Gastrocnemius medialis (tissue), 4 donors: ENCODE results near the gene TANGO6. TPM values are rescaled to one million over a fixed set of nuclear protein-coding genes. Genes with fewer than 3 reads are reported as not detected.

ENCODE experiments used
- ATAC-seq, 2 donors: fragments of 150-250 bp; one replicate each; pipeline ENCODE4 v1.9.1; 2016
- DNase-seq, 2 donors: peaks; one replicate each; pipeline ENCODE4 v3.0.0-alpha.2; 2019
- H3K27ac ChIP-seq, 4 donors: fragments of 200-600 bp; sonication (generic); 1 replicate in 1 of 4; 2 replicates in 3 of 4; pipeline ENCODE4 v1.5.1; 2016 to 2018; ENCODE audit warnings: mild to moderate bottlenecking in 2 of 4, moderate library complexity in 1 of 4
- H3K27me3 ChIP-seq, 3 donors: fragments of 200-600 bp; sonication (generic) in 2 of 3; 1 replicate in 1 of 3; 2 replicates in 2 of 3; pipeline versions ENCODE4 v1.5.1 to v1.6.0; 2016 to 2019; ENCODE audit warnings: mild to moderate bottlenecking in 1 of 3, moderate library complexity in 1 of 3
- H3K36me3 ChIP-seq, 2 donors: fragments of 200-600 bp; sonication (generic) in 1 of 2; one replicate each; pipeline ENCODE4 v1.5.1; 2017 to 2018
- H3K4me1 ChIP-seq, 2 donors: fragments of 200-600 bp; sonication (generic) in 1 of 2; one replicate each; pipeline ENCODE4 v1.5.1; 2016 to 2017; ENCODE audit warnings: mild to moderate bottlenecking in 2 of 2
- H3K4me3 ChIP-seq, 4 donors: fragments of 200-600 bp; sonication (generic) in 3 of 4; 1 replicate in 1 of 4; 2 replicates in 3 of 4; pipeline ENCODE4 v1.5.1; 2016 to 2019; ENCODE audit warnings: mild to moderate bottlenecking in 2 of 4
- H3K9me3 ChIP-seq, 3 donors: fragments of 200-600 bp; sonication (generic) in 2 of 3; 1 replicate in 1 of 3; 2 replicates in 2 of 3; pipeline ENCODE4 v1.5.1; 2016 to 2019
- POLR2A ChIP-seq, 2 donors: fragments of 450-650 bp; IDR thresholded peaks; one replicate each; pipeline ENCODE4 v1.6.1; 2017; ENCODE audit warnings: antibody characterized with exemption in 2 of 2, mild to moderate bottlenecking in 2 of 2, moderate library complexity in 2 of 2
- in situ Hi-C, 4 donors: fragments of 200-750 bp; cut with MboI; loops; one replicate each; pipeline versions ENCODE4 v1.15.0 to v1.8.0; 2017; ENCODE audit warnings: low sequenced_read_pairs in 4 of 4
- intact Hi-C: fragments of 100-400 bp; cut with DNase I; formaldehyde crosslinking; loops from one replicate; pipeline ENCODE4 v1.15.1; 2023; ENCODE audit warnings: low total_unique reads
- total RNA-seq, 4 donors: library from RNA; depleted of rRNA; stranded (reverse); fragments of >200 nt; gene quantifications; one replicate each; pipeline versions ENCODE4 v1.1.0 to v1.2.3, GENCODE V29; 2016
- TF ChIP-seq, protein P1 (sequence below), 5 experiments: fragments of 450-650 bp in 3 of 5; fragments of 200-600 bp in 2 of 5; sonication (generic) in 2 of 5; IDR thresholded peaks in 4 of 5; conservative IDR thresholded peaks in 1 of 5; 1 replicate in 4 of 5; 2 replicates in 1 of 5; pipeline ENCODE4 v1.5.1; 2016 to 2019; ENCODE audit warnings: antibody characterized with exemption in 5 of 5, mild to moderate bottlenecking in 3 of 5, moderate library complexity in 3 of 5

Gene TANGO6
- total RNA-seq, 4 donors from 2014 or later = 13.6 to 20.0 (median 17.8) TPM

DNA sequence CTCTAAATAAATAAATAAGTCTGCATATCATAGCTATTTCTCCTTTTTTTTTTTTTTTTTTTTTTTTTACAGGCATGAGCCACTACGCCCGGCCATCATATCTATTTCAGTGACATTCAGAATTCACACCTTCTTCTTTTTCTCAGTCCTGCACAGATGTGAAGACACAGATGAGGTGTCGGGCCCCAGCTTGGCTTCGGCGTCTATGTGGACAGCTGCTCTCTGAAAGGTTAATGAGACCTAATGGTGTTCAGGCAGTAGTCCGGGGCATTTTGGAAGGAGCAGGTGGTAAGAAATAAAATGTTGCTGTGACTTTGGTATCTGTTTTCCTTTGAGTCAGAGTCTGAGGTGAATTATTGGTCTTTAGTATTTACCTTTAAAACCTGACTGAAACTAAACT, 23.6 kb downstream of the TANGO6 start:
- no peaks in the 10 kb centered on the region for H3K9me3 ChIP-seq
- DNase-seq (no peak), ATAC-seq (no peak)
- in situ Hi-C loops = no loop called here
- H3K36me3 ChIP-seq = peaks cover 0 to 39% of the 10 kb centered on the region in 2 donors
- H3K27ac ChIP-seq = no peak overlapping the region
- H3K4me1 ChIP-seq = no peaks in the 10 kb centered on the region
- no peak overlapping the region for H3K4me3 ChIP-seq
- intact Hi-C loops = no loop called here
- TF ChIP-seq POLR2A (IDR thresholded peaks at IDR 0.05) = no peak
- TF ChIP-seq, protein P1, sequence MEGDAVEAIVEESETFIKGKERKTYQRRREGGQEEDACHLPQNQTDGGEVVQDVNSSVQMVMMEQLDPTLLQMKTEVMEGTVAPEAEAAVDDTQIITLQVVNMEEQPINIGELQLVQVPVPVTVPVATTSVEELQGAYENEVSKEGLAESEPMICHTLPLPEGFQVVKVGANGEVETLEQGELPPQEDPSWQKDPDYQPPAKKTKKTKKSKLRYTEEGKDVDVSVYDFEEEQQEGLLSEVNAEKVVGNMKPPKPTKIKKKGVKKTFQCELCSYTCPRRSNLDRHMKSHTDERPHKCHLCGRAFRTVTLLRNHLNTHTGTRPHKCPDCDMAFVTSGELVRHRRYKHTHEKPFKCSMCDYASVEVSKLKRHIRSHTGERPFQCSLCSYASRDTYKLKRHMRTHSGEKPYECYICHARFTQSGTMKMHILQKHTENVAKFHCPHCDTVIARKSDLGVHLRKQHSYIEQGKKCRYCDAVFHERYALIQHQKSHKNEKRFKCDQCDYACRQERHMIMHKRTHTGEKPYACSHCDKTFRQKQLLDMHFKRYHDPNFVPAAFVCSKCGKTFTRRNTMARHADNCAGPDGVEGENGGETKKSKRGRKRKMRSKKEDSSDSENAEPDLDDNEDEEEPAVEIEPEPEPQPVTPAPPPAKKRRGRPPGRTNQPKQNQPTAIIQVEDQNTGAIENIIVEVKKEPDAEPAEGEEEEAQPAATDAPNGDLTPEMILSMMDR (IDR thresholded peaks at IDR 0.05 in 4 of 5, conservative IDR thresholded peaks at IDR 0.05 in 1 of 5) = no peak
- no peaks in the 10 kb centered on the region for H3K27me3 ChIP-seq

DNA sequence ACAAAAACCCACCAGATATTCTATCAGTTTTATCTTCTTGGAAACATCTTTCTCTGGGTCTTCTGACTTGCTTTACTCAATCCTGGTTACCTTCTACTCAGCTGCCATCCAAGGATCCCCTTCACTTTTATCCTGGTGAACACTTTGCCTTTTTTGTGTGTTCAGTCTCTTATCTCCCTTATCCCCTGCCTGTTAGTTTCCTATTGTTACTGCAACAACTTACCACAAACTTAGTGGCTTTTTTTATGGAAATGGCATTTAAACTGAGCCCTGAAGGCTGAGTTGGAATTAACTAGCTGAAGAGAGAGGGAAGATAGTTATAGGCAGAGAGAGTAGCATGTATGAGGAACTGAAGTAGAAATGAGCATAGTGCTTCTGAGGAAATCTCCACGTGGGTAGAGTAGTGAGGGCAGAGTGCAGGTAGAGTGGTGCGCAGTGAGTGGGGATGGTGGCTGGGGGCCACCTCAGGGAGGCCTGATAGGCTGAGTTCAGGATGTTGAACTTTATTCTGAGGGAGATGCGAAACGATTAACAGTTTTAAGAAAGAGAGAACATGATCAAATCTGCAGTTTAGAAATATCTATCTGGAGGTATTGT, 26.3 kb downstream of the TANGO6 start:
- Histone ChIP-seq H3K27ac (no peak overlapping the region), H3K9me3 (no peaks in the 10 kb centered on the region), H3K4me1 (no peaks in the 10 kb centered on the region), H3K36me3 (peaks cover 0 to 32% of the 10 kb centered on the region in 2 donors), H3K27me3 (no peaks in the 10 kb centered on the region), H3K4me3 (no peak overlapping the region)
- in situ Hi-C loops (no loop called here), intact Hi-C loops (no loop called here)
- ATAC-seq = no peak
- TF ChIP-seq POLR2A (IDR thresholded peaks at IDR 0.05) = no peak
- TF ChIP-seq, protein P1 (IDR thresholded peaks at IDR 0.05 in 4 of 5, conservative IDR thresholded peaks at IDR 0.05 in 1 of 5) = no peak
- no peak for DNase-seq

DNA sequence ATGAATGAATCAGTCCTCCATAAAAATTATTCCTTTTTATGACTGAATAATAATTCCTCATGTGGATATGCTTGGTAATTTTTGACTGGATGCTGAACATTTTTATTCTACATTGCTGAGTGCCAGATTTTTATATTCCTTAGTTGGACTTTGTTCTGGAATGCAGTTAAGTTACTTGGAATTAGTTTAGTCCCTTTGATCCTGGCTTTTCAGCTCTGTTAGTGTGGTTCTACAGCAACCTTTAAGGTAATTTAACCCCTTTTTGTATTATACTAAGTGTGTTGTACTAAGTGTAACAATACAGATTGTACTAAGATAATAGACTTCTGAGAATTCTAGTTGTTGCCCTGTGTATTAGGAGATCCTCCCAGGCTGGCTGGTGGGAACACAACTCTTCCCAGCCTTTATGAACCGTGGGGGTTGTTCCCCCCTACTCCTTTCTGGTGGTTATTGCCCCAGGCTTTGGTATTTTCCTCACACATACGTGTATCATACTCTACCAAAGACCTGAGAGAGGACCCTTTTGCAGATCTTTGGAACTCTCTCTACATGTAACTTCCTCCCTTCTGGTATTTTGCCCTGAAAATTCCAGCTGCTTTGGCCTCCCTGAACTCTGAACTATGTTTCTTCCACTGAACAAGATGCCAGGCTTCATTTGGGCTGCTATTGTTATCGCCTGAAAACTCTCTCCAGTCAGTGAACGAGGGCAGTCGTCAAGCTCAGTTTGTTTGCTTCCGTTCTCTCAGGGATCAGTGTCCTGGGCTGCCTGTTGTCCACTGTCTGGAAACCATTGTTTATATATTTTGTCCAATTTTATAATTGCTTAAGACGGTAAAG, 30.5 kb downstream of the TANGO6 start:
- TF ChIP-seq POLR2A (IDR thresholded peaks at IDR 0.05) = no peak
- TF ChIP-seq, protein P1 (IDR thresholded peaks at IDR 0.05 in 4 of 5, conservative IDR thresholded peaks at IDR 0.05 in 1 of 5) = no peak
- Histone ChIP-seq H3K36me3 (peaks cover 0 to 59% of the 10 kb centered on the region in 2 donors), H3K27ac (no peak overlapping the region), H3K4me1 (no peaks in the 10 kb centered on the region), H3K9me3 (no peaks in the 10 kb centered on the region), H3K27me3 (no peaks in the 10 kb centered on the region), H3K4me3 (no peak overlapping the region)
- intact Hi-C loops = no loop called here
- in situ Hi-C loops = no loop called here
- DNase-seq (no peak), ATAC-seq (no peak)

DNA sequence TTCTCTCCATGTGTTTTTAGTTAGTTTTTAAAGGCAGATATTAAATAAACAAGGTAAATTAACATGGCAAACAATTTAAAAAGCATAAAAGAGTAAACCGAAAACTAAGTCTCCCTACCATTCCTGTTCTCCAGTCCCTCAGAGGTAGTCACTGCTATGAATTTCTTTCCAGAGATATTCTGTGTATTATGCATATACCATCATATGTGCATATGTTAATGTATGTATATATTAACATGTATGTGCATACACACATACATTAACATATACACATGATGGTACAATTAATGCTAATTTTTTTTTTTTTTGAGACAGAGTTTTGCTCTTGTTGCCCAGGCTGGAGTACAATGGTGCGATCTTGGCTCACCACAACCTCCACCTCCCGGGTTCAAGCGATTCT, 32.5 kb downstream of the TANGO6 start:
- no peaks in the 10 kb centered on the region for H3K9me3 ChIP-seq
- no peaks in the 10 kb centered on the region for H3K27me3 ChIP-seq
- H3K36me3 ChIP-seq = peaks cover 0 to 64% of the 10 kb centered on the region in 2 donors
- no peaks in the 10 kb centered on the region for H3K4me1 ChIP-seq
- in situ Hi-C loops = no loop called here
- H3K27ac ChIP-seq = no peak overlapping the region
- H3K4me3 ChIP-seq = no peak overlapping the region
- intact Hi-C loops = no loop called here
- TF ChIP-seq, protein P1 (IDR thresholded peaks at IDR 0.05 in 4 of 5, conservative IDR thresholded peaks at IDR 0.05 in 1 of 5) = no peak
- TF ChIP-seq POLR2A (IDR thresholded peaks at IDR 0.05) = no peak
- DNase-seq = no peak
- no peak for ATAC-seq
